OCI-LY7 (cell line): ENCODE measurements around the gene MRPL9. TPM values are rescaled to one million over a fixed set of nuclear protein-coding genes. Genes with fewer than 3 reads are reported as not detected.

Experiments used
- BruUV-seq: library from RNA; stranded (reverse); fragments of 400-500 nt; replicated peaks from 2 replicates; lab custom pipeline; 2021; lab: Mats Ljungman, UMichigan
- CTCF ChIA-PET: fragments of 300-600 bp; sonication (Branson Sonifier 250); formaldehyde crosslinking; loops from one replicate; lab custom pipeline; 2022; ENCODE audit warnings: antibody characterized with exemption; ENCODE audit not compliant: unreplicated experiment; lab: Charles Lee
- POLR2A ChIA-PET: fragments of 300-600 bp; sonication (Branson Sonifier 250); formaldehyde crosslinking; loops from one replicate; lab custom pipeline; 2022; ENCODE audit warnings: antibody characterized with exemption; lab: Charles Lee
- DNase-seq: peaks from one replicate; pipeline ENCODE4 v3.0.0-alpha.2; 2015; ENCODE audit warnings: low spot score
- H2AFZ ChIP-seq: fragments of 200-600 bp; sonication (generic), shearing (Covaris generic); 2 replicates; pipeline ENCODE4 v1.6.1; 2014; ENCODE audit warnings: mild to moderate bottlenecking, antibody characterized with exemption, low read length, moderate library complexity
- H3K27ac ChIP-seq: fragments of 200-600 bp; sonication (generic); 2 replicates; pipeline ENCODE4 v1.5.1; 2014; ENCODE audit warnings: mixed run types, low read depth, mild to moderate bottlenecking, moderate library complexity, low read length, inconsistent platforms; ENCODE audit not compliant: poor library complexity, severe bottlenecking
- H3K36me3 ChIP-seq: fragments of 200-600 bp; sonication (generic); 2 replicates; pipeline ENCODE4 v1.6.1; 2014; ENCODE audit warnings: mild to moderate bottlenecking, antibody characterized with exemption, low read length, moderate library complexity, mixed read lengths; ENCODE audit not compliant: insufficient read depth
- H3K4me1 ChIP-seq: fragments of 200-600 bp; sonication (generic); 2 replicates; pipeline ENCODE4 v1.5.1; 2014; ENCODE audit warnings: mild to moderate bottlenecking, low read length; ENCODE audit not compliant: insufficient read depth, poor library complexity, severe bottlenecking
- H3K4me2 ChIP-seq: fragments of 200-600 bp; sonication (generic); 2 replicates; pipeline ENCODE4 v1.6.1; 2014; ENCODE audit warnings: mild to moderate bottlenecking, low read length
- H3K4me3 ChIP-seq: fragments of 200-600 bp; sonication (generic); 2 replicates; pipeline ENCODE4 v1.5.1; 2014; ENCODE audit warnings: mild to moderate bottlenecking, low read depth, low read length; ENCODE audit not compliant: poor library complexity, severe bottlenecking
- H3K79me2 ChIP-seq: fragments of 200-600 bp; sonication (generic); 2 replicates; pipeline ENCODE4 v1.6.1; 2016; ENCODE audit warnings: low read depth, mild to moderate bottlenecking, low read length, moderate library complexity, mixed read lengths; ENCODE audit not compliant: insufficient read depth
- H3K9me2 ChIP-seq: fragments of 200-600 bp; sonication (generic); 2 replicates; pipeline ENCODE4 v1.6.1; 2016; ENCODE audit warnings: mild to moderate bottlenecking, low read length, mixed read lengths; ENCODE audit not compliant: insufficient read depth
- H3K9me3 ChIP-seq: fragments of 200-600 bp; sonication (generic); 2 replicates; pipeline ENCODE4 v1.6.1; 2014; ENCODE audit warnings: mild to moderate bottlenecking, mixed run types, low read length, mixed read lengths
- H4K20me1 ChIP-seq: fragments of 200-600 bp; sonication (generic); 2 replicates; pipeline ENCODE4 v1.6.1; 2014; ENCODE audit warnings: mild to moderate bottlenecking, antibody characterized with exemption, low read length, moderate library complexity, mixed read lengths; ENCODE audit not compliant: insufficient read depth
- EZH2phosphoT487 ChIP-seq: fragments of 200-600 bp; sonication (generic); IDR thresholded peaks from 2 replicates; pipeline ENCODE4 v1.6.1; 2018; ENCODE audit warnings: low read depth, borderline replicate concordance, mild to moderate bottlenecking, mixed run types, antibody characterized with exemption, low read length, moderate library complexity, mixed read lengths
- intact Hi-C: fragments of 100-400 bp; cut with micrococcal nuclease; formaldehyde crosslinking; loops from one replicate; pipeline ENCODE4 v1.10.0; 2022; ENCODE audit not compliant: unreplicated experiment
- total RNA-seq, 2 experiments: library from RNA; depleted of rRNA in 1 of 2; stranded (reverse); fragments of >200 nt in 1 of 2; shearing (Covaris generic) in 1 of 2; gene quantifications; 2 replicates each; pipeline ENCODE4 v1.2.3, GENCODE V29; 2014 to 2022
- TF ChIP-seq, protein P1 (sequence below): fragments of 200-600 bp; sonication (generic); conservative IDR thresholded peaks from 2 replicates; pipeline ENCODE4 v1.5.1; 2014; ENCODE audit warnings: mild to moderate bottlenecking, antibody characterized with exemption, low read length, moderate library complexity, mixed read lengths

MRPL9 gene
- total RNA-seq, 2 experiments from 2014 or later: 98.6 to 107 TPM

- intact Hi-C loops: loop anchor here (10.0 kb wide), 1 partner anchor 114 kb away; the partner anchor contains the start of gene THEM4
- TF ChIP-seq, protein P1, sequence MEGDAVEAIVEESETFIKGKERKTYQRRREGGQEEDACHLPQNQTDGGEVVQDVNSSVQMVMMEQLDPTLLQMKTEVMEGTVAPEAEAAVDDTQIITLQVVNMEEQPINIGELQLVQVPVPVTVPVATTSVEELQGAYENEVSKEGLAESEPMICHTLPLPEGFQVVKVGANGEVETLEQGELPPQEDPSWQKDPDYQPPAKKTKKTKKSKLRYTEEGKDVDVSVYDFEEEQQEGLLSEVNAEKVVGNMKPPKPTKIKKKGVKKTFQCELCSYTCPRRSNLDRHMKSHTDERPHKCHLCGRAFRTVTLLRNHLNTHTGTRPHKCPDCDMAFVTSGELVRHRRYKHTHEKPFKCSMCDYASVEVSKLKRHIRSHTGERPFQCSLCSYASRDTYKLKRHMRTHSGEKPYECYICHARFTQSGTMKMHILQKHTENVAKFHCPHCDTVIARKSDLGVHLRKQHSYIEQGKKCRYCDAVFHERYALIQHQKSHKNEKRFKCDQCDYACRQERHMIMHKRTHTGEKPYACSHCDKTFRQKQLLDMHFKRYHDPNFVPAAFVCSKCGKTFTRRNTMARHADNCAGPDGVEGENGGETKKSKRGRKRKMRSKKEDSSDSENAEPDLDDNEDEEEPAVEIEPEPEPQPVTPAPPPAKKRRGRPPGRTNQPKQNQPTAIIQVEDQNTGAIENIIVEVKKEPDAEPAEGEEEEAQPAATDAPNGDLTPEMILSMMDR: no peak
- TF ChIP-seq EZH2phosphoT487: no peak
- no peaks in the 10 kb centered on the region for H3K9me3 ChIP-seq
- H2AFZ ChIP-seq: peak overlapping the region; percentile 64
- H3K4me3 ChIP-seq: peak overlapping the region; percentile 73
- H3K4me2 ChIP-seq: peak overlapping the region; percentile 98
- DNase-seq: peak; percentile 9
- no peaks in the 10 kb centered on the region for H3K36me3 ChIP-seq
- H3K79me2 ChIP-seq: no peaks in the 10 kb centered on the region
- ChIA-PET POLR2A (no interaction called here), CTCF (no interaction called here)
- no peak overlapping the region for H3K27ac ChIP-seq
- peaks cover 15% of the 10 kb centered on the region for H3K4me1 ChIP-seq
- TSS peak; percentile 91 for BruUV-seq
- H3K9me2 ChIP-seq: no peaks in the 10 kb centered on the region
- no peaks in the 10 kb centered on the region for H4K20me1 ChIP-seq
Measured at GRCh38 chr1:151790940-151791651, 27.8 kb upstream of the MRPL9 start.

DNA sequence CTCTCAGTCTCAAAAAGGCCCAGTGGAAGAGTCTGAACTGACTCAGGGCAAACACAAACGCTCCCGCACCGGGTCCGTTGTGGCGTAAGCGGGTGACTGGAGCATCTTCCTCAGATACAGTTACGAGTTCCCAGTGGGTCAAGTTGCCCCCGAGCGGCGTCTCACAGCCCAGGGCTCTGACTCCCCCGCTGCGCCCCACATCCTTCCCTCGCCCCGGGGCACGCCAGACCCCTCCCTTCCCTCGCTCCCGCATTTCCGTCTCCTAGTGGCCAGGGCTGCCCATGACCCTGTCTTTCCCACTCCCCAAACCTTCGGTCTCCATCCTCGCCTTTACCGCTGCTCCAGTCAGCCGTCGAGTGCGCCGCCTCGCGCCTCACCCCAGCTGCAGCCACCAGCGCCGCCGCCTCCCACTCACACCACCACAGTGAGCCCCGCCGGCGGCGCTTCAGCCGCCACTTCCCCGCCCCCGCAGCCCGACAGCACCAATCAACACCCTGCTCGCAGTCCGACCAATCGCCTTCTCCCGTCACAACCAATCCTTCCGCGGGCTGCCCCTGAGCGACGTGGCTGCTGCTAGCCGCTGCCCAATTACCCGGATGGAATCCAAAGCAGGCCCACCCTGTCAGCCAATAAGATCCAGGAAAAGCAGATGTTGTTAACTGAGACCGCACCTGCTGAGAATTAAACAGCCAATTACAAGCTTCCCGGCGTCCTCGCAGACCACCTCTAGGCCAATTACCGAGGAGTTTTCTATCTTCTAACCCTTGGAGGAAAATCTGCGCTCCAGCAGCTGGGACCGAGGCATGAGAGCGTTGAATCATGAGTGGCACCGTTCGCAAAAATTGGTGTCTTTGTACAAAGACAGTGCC lies 27.0 kb upstream of the MRPL9 start, which contains the start of gene TDRKH:
TDRKH (minus strand) TSS at position 430 of the 869 bp plus-strand sequence. CDS start 7,478 bp downstream, outside the sequence.
- Histone ChIP-seq H3K79me2 (no peaks in the 10 kb centered on the region), H3K4me1 (peaks cover 15% of the 10 kb centered on the region), H3K4me3 (peak within 1 kb of the TSS; percentile 73), H3K9me2 (no peaks in the 10 kb centered on the region), H3K4me2 (peak within 1 kb of the TSS; percentile 98), H3K27ac (no peak within 1 kb of the TSS), H3K9me3 (no peaks in the 10 kb centered on the region), H3K36me3 (no peaks in the 10 kb centered on the region), H2AFZ (peak within 1 kb of the TSS; percentile 87), H4K20me1 (no peaks in the 10 kb centered on the region)
- peak; percentile 99 for DNase-seq
- BruUV-seq: no TSS peak
- ChIA-PET POLR2A (interaction anchor here (0.7 to 1.7 kb wide), 4 partner anchors 14 to 28 kb away, joined by 3 to 6 read pairs (median 3); no protein-coding TSS in a partner anchor), CTCF (no interaction called here)
- intact Hi-C loops: loop anchor here (10.0 kb wide), 1 partner anchor 114 kb away; the partner anchor contains the start of gene THEM4
- TF ChIP-seq, protein P1: peak; percentile 65
- no peak for TF ChIP-seq EZH2phosphoT487
